Measurements from ENCODE around the gene MAGI3.
"Not testable (repeated sequence)": the region's sequence is repeated elsewhere in the genome, so short reads cannot be mapped to it uniquely, and the experiment has no call there.

The MAGI3 gene

DNA sequence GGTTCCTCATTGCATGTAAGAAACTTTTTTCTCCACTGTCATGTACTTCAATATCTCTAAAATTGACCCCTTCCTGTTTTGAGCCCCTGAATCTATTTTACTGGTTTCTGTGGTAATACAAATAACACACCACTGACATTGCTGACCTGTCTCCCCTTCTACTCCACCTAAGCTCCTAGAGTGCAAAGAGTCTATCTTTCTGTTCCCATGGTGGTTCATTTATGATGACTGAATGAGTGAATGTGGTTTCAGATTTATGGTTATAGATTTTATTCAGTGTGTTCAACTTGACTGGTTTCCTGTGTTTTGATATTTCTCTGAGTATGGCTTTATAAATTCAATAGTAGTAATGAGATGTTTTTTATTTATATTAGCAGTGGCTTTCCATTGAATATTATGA lies 127.7 kb downstream of the MAGI3 start:
- DNase-seq, result no peak

DNA sequence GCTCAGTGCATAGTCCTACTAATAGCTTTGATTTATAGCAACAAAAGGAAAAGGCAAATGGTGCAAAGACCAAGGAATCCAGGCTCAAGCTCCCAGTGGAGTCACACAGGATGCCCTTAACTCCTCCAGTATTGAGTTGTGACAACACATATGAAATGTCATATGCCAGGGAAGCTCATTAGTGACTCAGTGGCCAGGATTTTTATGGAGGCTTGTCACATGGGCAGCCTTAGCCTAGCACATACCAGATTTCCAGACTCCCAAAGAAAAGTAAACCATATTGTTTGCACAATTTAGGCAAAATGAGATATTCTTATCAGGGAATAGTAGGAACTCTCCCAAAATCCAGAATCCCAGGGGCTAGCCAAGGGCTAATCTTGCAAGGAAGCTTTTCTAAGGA lies 129.2 kb downstream of the MAGI3 start:
- DNase-seq, result no peak

DNA sequence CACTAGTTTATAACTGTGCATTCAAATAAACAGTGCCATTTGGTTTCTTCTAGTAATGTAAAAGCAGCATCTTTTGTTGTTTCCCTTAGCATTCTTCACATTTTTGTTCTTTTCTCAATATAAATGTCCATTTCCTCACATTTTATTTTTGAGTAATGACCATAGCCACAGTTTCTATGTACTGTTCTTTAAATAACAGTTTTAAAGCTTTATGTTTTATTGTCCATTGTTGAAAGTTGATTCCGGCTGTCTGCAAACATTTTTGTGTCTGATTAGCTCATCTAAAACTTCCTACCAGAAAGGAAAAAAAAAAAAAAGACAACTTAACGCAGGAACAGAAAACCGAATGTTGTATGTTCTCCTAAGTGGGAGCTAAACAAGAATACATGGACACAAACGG lies 139.7 kb downstream of the MAGI3 start:
- no peak for DNase-seq

DNA sequence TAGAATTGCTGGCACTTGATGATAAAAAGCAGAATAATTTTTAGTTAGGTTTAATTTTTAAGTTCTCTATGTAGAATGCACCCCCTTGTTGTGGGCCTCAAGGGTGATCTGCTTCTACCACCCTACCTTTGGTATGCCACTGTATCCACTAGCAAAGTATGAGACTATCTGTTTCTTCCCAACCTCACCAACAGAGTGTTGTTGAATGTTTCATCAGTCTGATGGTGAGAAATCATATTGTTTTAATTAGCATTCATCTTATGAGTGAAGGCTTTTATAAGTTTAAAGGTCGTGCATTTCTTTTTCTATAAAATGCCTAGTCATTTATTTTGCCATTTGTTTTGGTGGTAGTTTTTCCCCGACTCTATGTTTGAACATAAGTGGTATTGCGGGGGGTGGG lies 141.0 kb downstream of the MAGI3 start:
- DNase-seq, result no peak

DNA sequence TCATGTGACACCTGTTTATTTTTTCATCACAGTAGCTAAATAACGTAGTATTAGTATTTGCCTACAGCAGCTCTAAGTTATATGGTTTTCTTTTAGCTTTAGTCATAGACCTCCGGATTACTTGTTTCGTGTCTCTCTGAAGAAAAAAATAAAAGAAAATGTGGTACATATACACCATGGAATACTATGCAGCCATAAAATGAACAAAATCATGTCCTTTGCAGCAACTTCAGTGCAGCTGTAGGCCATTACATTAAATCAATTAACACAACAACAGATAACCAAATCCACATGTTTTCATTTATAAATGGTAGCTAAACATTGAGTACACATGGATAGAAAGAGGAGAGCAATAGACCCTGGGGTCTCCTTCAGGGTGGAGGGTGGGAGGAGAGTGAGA lies 142.7 kb downstream of the MAGI3 start:
- DNase-seq, result no peak

DNA sequence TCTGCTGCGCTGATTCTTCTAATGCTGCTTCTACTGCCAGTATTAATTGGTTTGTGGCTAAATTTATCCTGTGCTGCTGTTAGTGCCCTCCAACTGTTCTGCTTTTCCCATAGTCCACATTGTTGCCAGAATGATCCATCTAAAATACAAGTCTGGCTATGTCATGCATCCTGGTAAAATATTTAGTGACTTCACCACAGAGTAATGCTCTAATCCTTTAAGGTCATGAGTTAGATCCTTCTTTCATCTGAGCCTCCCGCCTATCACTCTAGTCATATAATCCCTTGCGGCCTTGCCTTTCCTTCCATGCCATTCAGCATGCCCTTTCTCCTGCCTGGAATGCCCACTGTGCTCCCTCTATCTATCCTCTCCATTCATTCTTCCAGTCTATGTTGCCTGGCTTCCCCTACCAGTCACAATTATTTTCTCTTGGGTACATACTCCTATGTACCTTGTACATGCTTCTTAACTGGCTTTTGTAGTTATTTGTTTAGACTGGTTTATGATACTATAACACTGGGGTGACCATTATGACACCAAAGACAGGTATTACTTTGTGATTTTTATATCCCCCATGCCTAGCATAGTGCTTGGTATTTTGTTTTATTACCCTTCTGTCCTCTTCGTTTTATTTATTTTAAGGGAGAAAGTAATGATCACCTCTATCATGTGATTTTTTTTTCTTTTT lies 144.0 kb downstream of the MAGI3 start:
- DNase-seq, result no peak

DNA sequence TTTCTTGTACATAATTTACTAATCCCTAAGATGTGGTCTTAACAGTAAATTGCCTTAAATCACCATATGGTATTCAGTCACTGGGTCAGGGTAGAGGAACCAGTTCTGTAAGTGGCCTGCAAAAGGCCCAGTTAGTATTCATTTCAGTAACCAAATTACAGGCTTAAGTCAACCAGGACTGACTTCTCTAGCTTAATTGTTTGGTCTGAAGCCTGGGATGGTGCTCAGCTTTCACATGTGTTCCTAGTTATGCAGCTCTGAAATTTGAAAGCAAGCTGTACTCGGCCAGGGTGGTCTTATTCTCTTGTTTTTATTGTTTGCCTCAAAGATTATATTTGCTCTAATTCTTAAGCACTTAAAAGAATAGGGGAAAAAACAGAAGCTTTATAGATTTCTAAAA lies 144.6 kb downstream of the MAGI3 start:
- DNase-seq, result no peak

DNA sequence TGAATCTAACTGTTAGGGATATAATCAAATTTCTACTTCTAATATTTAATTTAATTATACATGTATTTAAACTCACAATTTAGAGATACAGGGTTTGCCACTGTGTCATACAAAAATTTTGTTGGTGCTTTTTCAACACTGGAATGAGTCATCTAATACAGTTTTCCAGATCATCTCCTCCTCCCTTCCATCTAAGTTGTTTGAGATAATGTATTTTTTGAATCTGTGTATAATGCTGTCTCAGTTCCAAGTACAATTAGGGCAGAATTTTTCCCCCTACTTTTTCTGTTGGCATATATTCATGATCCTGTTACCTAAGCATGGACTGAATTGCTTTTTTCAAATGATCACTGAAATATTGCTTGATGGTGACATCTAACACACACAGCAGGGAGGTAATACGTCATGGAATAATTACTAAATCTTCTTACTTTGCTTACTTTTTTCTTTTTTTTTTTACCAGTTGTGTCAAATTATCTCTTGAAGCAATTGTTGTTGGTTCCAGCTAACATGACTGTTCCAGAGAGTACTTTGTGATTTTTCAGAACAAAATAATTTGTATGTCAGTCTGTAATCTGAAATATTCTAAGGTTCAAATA lies 146.0 kb downstream of the MAGI3 start:
- DNase-seq, result no peak

DNA sequence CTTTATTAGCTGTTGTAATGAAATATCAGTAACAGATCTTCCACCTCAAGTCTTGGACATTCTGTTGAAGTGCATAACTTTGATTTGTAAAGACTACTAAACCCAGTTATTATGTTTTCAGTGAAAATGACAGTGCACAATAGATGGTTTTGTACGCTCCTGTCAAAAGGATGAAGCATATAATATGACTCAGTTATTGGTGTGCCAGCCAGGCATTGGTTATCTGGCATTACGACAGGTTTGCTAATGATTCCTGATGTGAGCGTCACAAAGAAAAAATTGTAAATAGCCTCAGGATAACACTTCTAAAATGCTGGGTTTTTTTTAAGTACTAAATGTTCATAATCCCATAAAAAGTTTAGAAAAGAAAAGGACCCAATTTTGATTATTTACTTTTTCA lies 147.9 kb downstream of the MAGI3 start:
- no peak for DNase-seq

DNA sequence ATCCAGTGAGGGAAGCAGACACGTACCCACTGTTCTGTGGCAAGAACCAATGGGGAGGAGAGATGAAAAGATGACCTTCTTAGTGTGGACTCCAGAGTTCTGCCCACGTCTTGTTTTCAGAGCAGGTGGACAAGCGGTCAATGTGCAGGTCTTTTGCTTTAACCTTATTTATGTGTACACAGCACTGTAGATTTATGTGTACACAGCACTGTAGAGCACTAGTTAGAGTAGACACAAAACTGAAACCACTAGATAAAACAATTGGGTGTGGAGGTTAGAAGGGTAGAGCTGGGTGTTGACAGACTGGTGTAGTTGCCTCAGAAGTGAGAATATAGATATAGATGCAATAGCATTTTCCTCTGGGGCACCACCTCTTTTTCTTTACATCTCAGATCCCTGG lies 150.0 kb downstream of the MAGI3 start:
- no peak for DNase-seq

DNA sequence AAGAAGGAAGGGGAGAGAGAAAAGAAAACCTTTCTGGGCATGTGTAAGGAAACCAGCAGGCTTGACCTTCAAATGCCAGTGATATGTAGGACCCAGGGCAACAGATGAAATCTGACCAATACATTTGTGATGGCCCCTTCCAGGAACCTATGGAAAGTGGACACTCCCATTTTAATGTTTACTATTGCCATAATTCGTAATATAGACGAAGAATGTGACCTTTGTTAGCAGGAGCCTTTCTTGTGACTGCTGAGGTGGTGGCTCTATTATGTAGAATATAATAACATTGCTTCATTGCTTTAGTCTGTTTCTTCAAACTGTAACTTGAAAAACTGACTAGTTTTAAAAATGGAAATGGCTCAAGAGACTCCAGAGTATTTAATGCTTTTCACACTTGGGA lies 150.8 kb downstream of the MAGI3 start:
- no peak for DNase-seq

DNA sequence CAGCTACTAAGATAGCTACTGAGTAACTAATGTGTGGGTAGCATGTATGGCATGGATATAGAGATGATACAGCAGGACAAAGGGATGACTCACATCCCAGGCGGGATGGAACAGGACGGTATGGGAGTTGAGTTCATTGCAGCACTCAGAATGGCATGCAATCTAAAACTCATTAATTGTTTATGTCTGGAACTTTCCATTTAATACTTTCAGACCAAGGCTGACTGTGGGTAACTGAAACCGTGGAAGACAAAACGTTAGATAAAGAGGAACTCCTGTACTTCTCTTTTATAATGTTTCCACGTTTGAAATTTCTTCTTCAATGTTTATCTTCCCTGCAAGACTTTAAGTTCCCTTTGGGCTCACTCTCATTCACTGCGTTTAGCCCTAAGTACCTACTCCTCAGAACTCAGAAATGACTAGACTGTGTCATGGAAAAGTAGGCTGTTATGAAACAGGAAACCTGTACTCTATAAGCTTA lies 151.9 kb downstream of the MAGI3 start:
- DNase-seq, result no peak

DNA sequence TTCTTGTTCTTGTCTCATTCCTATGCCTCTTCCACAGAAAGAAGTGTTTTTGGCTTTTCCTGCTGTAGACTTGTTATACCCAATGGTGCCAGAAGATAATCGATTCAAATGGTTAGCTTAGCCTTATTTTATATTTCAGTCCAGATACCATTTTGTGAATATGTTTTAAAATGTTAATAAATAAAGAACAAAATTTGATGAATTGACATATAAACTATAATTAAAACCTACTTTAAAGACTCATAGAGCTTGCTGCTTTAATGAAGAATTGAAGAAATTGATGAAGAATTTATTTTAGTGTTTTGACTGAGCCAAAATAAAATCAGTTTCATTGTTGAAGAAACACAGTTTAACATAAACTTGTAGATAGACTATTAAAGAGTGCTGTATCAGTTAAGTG lies 152.8 kb downstream of the MAGI3 start:
- no peak for DNase-seq

DNA sequence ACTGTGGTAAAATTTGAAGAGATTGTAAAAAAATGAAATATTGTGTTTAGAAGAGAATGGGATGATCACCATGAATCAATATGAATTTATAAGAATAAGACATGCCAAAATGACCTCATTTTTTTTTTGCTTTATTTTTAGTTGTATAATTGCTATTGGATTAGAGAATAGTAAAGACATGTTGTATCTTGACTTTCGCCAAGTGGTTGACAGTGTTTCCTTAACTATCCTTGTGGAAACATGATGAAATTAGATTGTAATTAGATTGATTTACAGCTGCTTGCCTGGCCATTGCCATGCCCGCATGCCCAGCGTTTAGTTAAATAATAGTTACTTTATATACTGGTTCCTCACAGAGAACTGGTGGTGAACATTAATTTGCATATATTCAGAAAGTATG lies 154.9 kb downstream of the MAGI3 start:
- no peak for DNase-seq

DNA sequence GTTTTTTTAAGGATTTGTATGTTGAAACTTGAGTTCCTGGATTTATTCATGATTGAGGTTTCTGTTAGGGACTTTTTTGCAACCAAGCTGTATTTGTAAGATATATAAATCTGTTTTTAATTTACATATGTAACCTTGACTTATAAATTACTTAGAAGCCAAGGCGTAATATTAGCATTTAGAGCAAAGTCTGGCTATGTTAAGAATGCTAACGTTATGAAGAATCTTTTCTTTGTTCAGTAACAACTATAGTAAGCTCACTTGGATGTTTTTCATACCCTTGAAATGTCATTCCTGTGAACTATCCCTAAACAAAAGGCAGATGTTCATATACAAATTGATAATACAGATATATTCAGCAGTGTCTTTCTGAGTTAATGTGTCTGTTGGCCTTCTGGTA lies 155.3 kb downstream of the MAGI3 start:
- no peak for DNase-seq

DNA sequence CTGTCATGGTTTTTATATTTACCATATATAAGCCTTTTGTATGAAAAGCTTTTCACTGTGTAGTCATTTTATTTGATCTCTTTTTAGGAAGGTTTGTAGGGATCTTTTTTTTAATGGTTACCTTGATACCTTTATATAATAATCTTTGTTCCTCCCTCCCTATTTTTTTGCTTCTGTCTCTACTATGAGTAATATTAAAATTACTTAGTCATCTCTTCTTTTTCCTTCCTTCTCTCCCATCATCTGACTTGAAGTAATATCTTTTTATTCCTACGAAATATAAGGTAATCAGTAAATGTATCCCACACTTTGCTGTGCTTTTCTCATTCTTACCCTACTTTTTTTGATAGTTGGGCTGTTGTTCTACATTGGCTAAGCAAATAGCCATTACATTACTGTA lies 161.4 kb downstream of the MAGI3 start:
- DNase-seq, result no peak

DNA sequence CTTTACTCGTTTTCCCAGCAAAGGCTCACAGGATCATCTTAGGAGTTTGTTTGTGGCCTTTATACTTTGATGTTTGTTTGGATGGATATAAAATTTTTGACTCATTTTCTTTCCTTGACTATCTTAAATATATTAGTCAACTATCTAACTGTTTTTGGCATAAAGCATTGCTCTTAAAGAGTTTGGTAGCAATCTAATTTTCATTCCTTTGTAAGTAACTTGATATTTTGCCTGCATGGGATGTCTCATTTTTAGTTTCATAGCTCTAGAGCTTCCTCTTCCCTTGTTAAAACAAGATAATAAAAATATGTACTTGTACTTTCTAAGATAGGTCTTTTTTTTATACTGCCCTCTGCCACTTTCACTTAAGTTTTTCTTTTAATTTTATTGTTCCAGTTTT lies 161.9 kb downstream of the MAGI3 start:
- no peak for DNase-seq

DNA sequence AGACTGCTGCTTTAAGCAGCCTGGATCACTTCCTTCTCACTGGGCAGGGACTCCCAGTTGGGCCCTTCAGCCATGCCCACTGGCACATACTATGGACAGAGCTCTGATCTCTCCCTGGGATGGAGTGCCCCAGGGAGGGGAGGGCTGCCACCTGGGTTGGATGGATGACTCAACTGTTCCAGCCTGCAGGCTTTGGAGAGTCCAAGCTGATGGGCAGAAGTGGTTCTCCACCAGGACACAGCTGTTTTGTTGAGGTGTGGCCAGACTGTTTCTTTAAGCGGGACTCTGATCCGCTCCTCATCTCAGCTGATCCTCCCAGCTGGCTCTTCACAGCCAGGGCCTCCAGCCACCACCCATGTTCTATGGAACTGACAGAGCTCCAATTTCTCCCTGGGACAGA lies 166.9 kb downstream of the MAGI3 start:
- DNase-seq, result no peak

DNA sequence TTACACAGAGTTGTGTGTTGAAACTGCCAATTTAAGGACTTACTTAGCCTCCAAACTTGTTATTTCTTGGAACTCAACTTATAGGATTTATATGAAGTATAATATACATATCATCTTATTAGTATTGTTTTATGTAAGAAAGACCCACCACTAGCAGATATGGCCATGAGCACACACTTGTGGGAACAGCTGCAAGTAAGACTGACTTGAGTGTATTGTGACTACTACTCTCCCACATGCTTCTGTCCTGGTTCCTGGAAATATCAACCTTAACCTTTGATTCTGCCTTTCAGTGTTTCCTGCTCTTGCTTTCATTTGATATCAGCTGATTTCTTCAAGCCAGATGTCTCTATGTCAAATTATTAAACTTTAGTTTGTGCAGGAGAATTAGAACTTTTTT lies 175.3 kb downstream of the MAGI3 start:
- no peak for DNase-seq

DNA sequence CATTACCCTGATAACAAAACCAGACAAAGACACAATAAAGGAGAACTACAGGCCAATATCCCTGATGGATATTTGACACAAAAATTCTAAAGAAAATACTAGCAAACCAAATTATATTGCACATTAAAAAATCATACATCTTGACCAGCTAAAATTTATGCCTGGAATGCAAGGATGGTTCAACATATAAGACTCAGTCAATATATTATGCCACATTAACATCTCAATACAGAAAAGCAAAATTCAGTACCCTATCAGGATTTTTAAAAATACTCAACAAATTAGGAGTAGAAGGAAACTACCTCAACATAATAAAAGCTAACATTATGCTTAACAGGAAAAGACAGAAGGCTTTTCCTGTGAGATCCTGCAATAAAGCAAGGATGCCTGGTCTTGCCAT lies 177.1 kb downstream of the MAGI3 start:
- DNase-seq, result no peak

DNA sequence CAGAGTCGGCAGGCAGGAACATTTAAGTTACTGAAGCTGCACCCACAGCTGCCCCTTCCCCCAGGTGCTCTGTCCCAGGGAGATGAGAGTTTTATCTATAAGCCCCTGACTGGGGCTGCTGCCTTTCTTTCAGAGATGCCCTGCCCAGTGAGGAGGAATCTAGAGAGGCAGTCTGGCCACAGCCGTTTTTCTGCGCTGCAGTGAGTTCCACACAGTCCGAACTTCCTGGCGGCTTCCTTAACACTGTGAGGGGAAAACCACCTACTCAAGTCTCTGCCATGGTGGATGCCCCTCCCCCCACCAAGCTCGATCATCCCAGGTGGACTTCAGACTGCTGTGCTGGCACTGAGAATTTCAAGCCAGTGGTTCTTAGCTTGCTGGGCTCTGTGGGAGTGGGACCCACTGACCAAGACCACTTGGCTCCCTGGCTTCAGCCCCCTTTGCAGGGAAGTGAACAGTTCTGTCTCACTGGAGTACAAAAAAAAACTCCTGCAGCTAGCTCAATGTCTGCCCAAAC lies 185.5 kb downstream of the MAGI3 start:
- DNase-seq, result not testable (repeated sequence)

DNA sequence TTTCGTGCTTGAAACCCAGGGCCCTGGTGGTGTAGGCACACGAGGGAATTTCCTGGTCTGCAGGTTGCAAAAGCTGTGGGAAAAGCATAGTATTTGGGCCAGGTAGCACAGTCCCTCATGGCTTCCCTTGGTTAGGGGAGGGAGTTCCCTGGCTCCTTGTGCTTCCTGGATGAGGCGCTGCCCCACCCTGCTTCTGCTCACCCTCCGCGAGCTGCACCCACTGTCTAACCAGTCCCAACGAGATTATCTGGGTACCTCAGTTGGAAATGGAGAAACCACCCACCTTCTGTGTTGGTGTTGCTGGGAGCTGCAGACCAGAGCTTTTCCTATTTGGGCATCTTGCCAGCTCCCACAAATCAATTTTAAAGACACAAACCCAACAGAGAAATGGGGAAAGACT lies 186.0 kb downstream of the MAGI3 start:
- DNase-seq, result no peak

DNA sequence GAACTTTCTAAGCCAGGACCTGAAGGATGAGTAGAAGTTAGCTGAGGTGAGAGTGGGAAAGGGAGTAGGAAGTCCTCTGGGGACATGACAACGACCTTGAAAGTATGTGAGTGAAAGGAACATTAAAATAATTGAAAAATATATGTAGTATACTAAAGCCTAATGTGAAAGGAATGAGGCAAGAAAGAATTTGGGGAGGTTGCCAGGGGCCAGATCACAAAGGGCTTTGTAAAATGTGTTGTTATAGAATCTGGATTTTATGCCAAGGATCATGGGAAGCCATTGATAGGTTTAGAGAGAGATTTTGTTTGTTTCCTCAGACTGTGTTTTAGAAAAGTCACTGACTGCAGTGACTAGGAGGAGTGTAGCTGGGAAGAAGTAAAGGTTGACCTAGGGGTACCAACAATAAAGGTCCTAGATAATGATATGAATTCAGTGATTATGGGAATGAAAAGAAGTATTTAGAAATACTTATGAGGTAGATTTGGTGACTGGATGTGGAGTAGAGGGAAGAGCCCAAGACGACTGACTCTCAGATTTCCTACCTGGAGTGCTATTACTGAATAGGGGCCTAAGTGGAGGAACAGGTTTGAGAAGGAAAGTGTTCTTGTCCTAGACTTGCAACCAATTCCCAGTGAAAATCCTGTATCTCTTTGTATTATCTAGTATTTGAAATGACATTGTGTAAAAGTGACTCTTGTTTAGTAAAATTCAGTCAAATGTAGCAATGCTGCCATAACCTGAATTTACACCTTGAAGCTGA lies 189.1 kb downstream of the MAGI3 start:
- no peak for DNase-seq

DNA sequence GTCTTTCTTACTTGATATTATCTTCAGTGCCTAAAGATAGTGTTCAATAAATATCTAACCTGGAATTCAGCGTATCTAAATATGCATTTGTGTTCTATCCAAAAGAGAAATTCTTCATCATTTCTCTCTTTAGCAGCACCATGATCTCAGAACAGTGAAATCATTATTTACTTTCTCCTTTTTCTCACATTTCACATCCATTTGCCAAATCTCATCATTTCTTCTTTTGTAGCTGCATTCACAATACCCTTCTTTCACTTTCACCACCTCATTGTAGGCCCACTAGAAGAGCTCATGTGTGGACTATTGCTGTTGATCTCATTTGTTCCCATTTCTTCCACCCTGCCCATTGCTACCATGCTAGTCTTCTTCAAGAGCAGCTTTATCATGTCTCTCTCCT lies 191.0 kb downstream of the MAGI3 start:
- no peak for DNase-seq

Data from activated CD4-positive, CD25-positive, alpha-beta regulatory T cell (primary cell).